T-helper 17 cell (primary cell): ENCODE results near the gene RTL3. TPM values are rescaled to one million over a fixed set of nuclear protein-coding genes. Genes with fewer than 3 reads are reported as not detected.

Experiments
- total RNA-seq, 4 donors: library from RNA in 2 of 4; stranded (reverse) in 2 of 4; gene quantifications; one replicate each; pipeline ENCODE4 v1.2.3 and lab custom pipeline; 2022 to 2026

The RTL3 gene
- total RNA-seq, 2 donors from 2014 or later: not detected

Other genes starting within 250 kb of the RTL3 start
- under 1 TPM in 1 of 2 donors, not detected in 1; 0.23 TPM for gene LPAR4, start 88.4 kb upstream of the RTL3 start, total RNA-seq